Measurements from ENCODE around the gene ZNF672. TPM values are rescaled to one million over a fixed set of nuclear protein-coding genes. Genes with fewer than 3 reads are reported as not detected.

Gene ZNF672
- total and polyA plus RNA-seq, 2 of the 13 experiments (the other 11 are each of a cell fraction or from before 2014, with no cell fraction given), result 17.2 to 22.9 TPM

- intact Hi-C loops (cut with micrococcal nuclease; ENCODE audit: unreplicated experiment) (loop anchor here (5.0 kb wide), 2 partner anchors 34 to 94 kb away; partner anchors contain the start of gene LYPD8), in situ Hi-C loops (cut with HindIII; ENCODE audit: extremely low pct_ligation_motif_present, low pct_unique_long_range_greater_than_20kb) (no loop called here)
- peak; percentile 52 for FAIRE-seq
- Histone ChIP-seq H3K4me2 (ENCODE audit: low read depth, low read length) (no peak overlapping the region), H3K4me1 (ENCODE audit: insufficient read depth, low read length) (0 out of 2 replicates have a peak, but pooled peaks cover 4% of the 10 kb centered on the region), H3K27me3 (ENCODE audit: control insufficient read depth in 1 of 2, insufficient read depth in 2 of 2, low read length in 2 of 2) (no peaks in the 10 kb centered on the region; a peak in 1 of 5 replicates), H3K27ac (ENCODE audit: extremely low read length, insufficient read depth, low read length) (no peak overlapping the region), H3K79me2 (ENCODE audit: insufficient read depth, low read length) (no peaks in the 10 kb centered on the region), H3K9me3 (ENCODE audit: low read length) (no peaks in the 10 kb centered on the region), H3K4me3 (replicated peaks in 1 of 3; ENCODE audit: insufficient read depth in 1 of 3, low read depth in 2 of 3, low read length in 3 of 3) (no peak overlapping the region), H4K20me1 (ENCODE audit: insufficient read depth, low read length) (no peaks in the 10 kb centered on the region), H3K9ac (ENCODE audit: insufficient read depth, low read depth, low read length) (no peak overlapping the region), H3K36me3 (replicated peaks in 1 of 2; ENCODE audit: control insufficient read depth in 1 of 2, insufficient read depth in 2 of 2, low read length in 2 of 2) (no peaks in the 10 kb centered on the region), H2AFZ (ENCODE audit: low read length) (no peak overlapping the region)
- CTCF ChIA-PET (ENCODE audit: low intra/inter-chr PET ratio, low total read pairs), result no interaction called here
- ATAC-seq, result peak; percentile 97
- BruUV-seq (replicated peaks), result no TSS peak
- peak; percentile 11 for DNase-seq (ENCODE audit: low spot score)
- POLR2A ChIA-PET, result no interaction called here
- 2% methylated on average over 4 of the region's 4 CpGs for WGBS (ENCODE audit: low lambda C conversion rate)
- TF ChIP-seq SIX4 (CRISPR knock-in tag; IDR thresholded peaks at IDR 0.05), result no peak
- TF ChIP-seq RAD21 (CRISPR knock-in tag; IDR thresholded peaks at IDR 0.05), result peak; percentile 21; the same call in 1 of the 2 replicates
- TF ChIP-seq ONECUT2 (CRISPR knock-in tag; IDR thresholded peaks at IDR 0.05), result peak; percentile 76
- TF ChIP-seq CTCF (CRISPR knock-in tag; IDR thresholded peaks at IDR 0.05), result peak; percentile 63
- TF ChIP-seq ZNF230 (CRISPR knock-in tag; IDR thresholded peaks at IDR 0.05), result no peak
- TF ChIP-seq STAG1 (CRISPR knock-in tag; IDR thresholded peaks at IDR 0.05), result peak; percentile 51
- peak; percentile 33; the same call in 1 of the 2 replicates for TF ChIP-seq SMC3 (IDR thresholded peaks at IDR 0.05; ENCODE audit: low read length)
- TF ChIP-seq, protein P1, sequence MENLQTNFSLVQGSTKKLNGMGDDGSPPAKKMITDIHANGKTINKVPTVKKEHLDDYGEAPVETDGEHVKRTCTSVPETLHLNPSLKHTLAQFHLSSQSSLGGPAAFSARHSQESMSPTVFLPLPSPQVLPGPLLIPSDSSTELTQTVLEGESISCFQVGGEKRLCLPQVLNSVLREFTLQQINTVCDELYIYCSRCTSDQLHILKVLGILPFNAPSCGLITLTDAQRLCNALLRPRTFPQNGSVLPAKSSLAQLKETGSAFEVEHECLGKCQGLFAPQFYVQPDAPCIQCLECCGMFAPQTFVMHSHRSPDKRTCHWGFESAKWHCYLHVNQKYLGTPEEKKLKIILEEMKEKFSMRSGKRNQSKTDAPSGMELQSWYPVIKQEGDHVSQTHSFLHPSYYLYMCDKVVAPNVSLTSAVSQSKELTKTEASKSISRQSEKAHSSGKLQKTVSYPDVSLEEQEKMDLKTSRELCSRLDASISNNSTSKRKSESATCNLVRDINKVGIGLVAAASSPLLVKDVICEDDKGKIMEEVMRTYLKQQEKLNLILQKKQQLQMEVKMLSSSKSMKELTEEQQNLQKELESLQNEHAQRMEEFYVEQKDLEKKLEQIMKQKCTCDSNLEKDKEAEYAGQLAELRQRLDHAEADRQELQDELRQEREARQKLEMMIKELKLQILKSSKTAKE (CRISPR knock-in tag; IDR thresholded peaks at IDR 0.05; ENCODE audit: borderline replicate concordance), result no peak
- no peak for TF ChIP-seq ZNF598 (CRISPR knock-in tag; IDR thresholded peaks at IDR 0.05; ENCODE audit: borderline replicate concordance)
- TF ChIP-seq, protein P2, sequence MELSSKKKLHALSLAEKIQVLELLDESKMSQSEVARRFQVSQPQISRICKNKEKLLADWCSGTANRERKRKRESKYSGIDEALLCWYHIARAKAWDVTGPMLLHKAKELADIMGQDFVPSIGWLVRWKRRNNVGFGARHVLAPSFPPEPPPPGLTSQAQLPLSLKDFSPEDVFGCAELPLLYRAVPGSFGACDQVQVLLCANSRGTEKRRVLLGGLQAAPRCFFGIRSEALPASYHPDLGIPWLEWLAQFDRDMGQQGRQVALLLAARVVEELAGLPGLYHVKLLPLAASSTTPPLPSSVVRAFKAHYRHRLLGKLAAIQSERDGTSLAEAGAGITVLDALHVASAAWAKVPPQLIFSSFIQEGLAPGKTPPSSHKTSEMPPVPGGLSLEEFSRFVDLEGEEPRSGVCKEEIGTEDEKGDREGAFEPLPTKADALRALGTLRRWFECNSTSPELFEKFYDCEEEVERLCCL (CRISPR knock-in tag; IDR thresholded peaks at IDR 0.05; ENCODE audit: borderline replicate concordance), result no peak
- TF ChIP-seq GATAD2A (CRISPR knock-in tag; IDR thresholded peaks at IDR 0.05), result no peak
- 0 out of 2 replicates have a peak, but pooled peaks have one; percentile 16 for TF ChIP-seq PAXIP1 (CRISPR knock-in tag; conservative IDR thresholded peaks at IDR 0.05)
- no peak for TF ChIP-seq SNAI1 (CRISPR knock-in tag; IDR thresholded peaks at IDR 0.05; ENCODE audit: borderline replicate concordance)
- TF ChIP-seq ZNF441 (CRISPR knock-in tag; IDR thresholded peaks at IDR 0.05; ENCODE audit: borderline replicate concordance), result no peak
- TF ChIP-seq ATF1 (CRISPR knock-in tag; IDR thresholded peaks at IDR 0.05), result no peak
Measured at GRCh38 chr1:248791010-248791409, 47.0 kb upstream of the ZNF672 start.

All from HepG2 (cell line).